Activated CD4-positive, alpha-beta T cell treated with anti-CD3 and anti-CD28 coated beads, Interleukin-10, Interleukin-2, amounts not matched to agents 100 ng/mL and 50 ng/mL, durations not matched to agents 16 hours and 8 hours (primary cell): ENCODE results near the gene MORF4L1.
"Not testable (repeated sequence)": the region's sequence is repeated elsewhere in the genome, so short reads cannot be mapped to it uniquely, and the experiment has no call there.

ENCODE experiments used
- DNase-seq: peaks from one replicate; pipeline ENCODE4 v3.0.0-alpha.2; 2020

MORF4L1 gene

DNA sequence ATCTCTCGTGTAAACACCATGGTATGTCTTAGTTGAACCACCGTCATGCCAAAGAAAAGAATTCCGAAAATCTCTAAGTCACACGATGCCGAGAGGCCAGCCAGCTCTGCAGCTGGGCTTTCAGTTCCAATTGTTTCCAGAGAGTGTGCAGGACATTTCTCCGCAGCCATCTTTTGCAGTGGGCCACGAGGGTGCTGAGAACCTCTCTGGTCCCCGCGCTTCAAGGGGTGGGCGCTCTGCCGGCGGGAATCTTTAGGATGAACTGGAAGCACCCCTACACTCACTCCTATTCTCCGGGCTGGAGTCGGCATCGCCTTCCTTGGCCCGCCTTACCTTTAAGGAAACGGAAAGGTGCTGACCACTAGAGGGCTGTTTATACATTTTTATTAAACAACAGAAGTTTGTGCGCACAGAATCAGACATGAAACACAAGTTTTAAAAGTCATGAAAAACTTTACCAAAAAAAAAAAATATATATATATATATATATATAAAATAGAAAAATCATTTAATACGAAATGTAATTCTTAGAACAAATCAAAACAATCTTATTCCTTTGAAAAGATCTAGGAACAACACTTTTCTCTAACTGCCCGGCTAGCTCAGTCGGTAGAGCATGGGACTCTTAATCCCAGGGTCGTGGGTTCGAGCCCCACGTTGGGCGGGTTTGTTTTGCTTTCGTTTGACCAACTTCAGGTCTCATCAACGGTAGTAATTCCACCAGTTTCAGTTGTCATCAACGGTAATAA, 12.5 kb upstream of the MORF4L1 start:
- peak; percentile 87 for DNase-seq

DNA sequence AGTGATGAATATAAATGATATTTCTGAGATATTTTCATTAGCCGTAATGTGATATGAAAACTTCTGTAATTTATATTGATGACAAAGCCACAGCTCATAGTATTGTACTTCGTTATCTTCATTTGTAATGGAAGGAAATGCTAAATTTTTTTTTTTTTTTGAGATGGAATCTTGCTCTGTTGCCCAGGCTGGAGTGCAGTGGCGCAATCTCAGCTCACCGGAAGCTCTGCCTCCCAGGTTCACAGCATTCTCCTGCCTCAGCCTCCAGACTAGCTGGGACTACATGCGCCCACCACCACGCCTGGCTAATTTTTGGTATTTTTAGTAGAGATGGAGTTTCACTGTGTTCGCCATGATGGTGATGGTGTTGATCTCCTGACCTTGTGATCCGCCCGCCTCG, 7.1 kb upstream of the MORF4L1 start:
- DNase-seq, result not testable (repeated sequence)

DNA sequence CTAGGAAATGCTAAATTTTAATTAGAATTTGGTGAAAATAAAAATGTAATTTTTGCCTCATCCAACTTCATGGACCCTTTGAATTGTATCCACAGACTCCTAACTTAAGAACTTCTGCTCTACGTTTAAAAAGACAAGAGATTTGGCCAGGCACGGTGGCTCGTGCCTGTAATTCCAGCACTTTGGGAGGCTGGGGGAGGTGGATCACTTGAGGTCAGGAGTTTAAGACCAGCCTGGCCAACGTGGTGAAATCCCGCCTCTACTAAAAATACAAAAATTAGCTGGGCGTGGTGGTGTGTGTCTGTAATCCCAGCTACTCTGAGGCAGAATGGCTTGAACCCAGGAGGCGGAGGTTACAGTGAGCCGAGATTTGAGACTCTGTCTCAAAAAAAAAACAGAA, 6.7 kb upstream of the MORF4L1 start:
- DNase-seq, result not testable (repeated sequence)

DNA sequence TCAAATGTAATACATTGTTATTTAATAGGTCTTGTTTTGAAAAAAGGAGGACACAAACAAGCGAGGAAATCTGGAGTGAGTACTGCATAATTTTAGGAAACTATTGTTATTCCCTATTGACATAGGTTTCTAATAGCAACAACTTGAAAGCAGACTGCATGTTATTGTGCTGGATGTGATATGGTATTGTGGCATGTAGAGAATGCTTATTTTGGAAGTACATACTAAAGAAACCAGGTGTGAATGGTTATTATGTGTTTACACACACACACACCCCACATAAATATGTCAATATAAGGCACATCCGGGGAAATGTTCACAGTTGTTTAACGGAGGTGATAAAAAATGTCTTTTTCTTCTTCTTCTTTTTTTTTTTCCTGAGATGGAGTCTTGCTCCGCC, 5.9 kb upstream of the MORF4L1 start:
- no peak for DNase-seq

DNA sequence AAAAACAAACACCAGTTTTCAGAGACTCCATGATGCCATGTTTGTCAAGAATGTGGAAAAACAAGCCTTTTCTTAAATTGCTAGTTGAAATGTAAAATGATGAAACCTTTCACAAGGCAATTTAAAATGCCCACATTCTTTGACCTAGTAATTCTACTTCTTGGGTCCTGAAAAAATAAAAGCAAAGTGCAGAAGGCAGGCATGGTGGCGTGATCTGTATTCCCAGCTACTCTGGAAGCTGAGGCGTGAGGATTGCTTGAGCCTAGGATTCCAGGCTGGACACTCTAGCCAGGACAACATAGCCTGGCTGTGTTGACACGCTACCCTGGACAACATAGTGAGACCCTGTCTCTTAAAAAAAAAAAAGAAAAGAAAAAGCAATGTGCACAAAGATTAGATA, 4.3 kb upstream of the MORF4L1 start:
- no peak for DNase-seq

DNA sequence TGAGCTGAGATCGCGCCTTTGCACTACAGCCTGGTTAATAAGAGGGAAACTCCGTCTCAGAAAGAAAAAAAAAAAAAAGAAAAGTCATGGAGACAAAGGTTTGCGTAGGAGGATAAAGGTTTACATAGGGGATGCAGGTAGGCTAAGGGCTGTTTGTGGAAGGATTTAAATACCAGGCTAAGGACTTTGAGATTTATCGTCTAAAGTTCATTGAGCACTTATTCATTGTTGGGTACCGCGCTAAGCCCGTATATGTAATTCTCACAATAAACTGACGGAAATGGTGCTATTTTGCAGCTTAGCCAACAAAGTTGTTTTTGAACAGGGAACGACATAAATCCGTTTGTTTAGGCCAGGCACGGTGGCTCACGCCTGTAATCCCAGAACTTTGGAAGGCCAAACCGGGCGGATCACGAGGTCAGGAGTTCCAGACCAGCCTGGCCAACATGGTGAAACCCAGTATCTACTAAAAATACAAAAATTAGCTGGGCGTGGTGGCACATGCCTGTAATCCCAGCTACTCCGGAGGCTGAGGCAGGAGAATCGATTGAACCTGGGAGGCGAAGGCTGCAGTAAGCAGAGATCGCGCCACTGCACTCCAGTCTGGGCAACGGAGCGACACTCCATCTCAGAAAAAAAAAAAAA, 1.1 kb upstream of the MORF4L1 start:
- DNase-seq, result not testable (repeated sequence)

DNA sequence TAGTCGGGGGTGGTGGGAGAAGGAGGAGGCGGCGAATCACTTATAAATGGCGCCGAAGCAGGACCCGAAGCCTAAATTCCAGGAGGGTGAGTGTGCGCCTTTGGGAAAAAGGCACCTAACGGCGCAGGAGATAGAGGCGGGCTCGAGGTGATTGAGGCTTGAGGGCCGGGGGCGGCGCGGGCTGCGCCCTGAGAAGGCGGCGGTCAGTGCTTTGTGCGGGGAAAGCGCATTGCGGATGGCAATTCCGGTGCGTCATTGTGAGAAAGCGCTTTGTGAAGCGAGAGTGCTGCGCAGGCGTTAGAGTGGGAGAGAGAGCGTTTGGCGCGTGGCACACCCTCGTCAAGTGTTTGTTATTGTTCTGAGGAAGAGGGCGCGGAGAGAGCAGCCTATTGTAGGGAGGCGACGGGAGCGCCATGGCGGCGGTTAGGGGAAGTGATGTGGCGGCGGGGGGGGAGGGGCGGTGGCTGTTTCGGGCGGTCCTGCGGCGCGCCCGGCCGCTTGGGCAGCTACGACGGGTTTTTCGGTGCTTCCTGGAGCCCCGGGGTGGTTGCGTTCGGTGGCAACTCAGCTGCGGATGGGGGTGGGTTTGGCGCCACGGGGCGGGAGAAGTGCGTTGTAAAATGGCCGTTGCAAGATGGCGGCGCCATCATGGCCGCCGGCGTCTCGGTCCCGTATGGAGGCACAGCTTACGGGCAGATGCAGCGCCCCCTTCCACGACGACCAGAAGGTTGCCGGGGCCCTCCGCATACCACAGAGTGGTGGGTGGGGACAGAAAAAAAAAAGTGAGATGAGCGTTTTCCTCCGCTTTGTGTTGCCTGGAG, 492 bp downstream of the MORF4L1 start:
- peak; percentile 95 for DNase-seq

DNA sequence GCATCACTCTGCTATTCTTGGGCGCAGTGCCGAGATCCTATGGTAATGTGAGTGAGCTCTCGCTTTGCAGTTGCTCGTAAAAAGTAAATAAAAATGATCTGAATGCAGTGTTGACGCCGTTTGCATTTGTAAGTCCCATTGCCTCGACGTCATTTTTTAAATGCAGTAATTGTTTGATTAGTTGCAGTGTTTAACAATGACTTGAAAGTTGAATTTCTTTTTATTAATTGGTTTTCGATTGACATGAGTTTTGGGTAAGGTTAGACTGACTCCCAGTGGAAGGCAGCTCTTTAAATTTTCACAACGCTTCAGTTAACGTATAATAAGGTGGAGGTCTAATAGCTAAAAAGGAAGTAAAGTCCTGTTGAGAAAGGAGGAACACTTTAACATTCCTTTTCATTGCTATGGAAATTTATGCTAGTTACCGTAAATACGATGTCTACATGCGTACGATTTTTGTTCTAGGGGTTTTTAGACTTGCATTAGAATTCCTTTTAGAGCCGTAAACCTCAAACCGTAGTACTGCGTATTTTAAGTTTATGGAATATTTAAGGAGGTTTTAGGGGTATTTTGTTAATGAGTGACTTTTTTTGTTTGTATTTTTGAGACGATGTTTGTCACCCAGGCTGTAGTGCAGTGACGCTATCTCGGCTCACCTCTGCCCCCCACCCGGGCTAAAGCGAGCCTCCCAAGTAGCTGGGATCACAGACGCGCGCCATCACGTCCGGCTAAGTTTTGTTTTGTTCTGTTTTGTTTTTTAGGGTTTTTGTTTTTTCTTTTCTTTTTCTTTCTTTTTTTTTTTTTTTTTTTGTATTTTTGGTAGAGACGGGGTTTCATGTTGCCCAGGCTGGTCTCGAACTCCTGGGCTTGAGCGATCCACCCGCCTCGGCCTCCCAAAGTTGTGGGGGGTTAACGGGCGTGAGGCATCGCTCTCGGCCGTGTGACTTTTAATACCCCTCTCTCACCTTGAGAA, 1.4 kb downstream of the MORF4L1 start:
- DNase-seq, result peak; percentile 45

DNA sequence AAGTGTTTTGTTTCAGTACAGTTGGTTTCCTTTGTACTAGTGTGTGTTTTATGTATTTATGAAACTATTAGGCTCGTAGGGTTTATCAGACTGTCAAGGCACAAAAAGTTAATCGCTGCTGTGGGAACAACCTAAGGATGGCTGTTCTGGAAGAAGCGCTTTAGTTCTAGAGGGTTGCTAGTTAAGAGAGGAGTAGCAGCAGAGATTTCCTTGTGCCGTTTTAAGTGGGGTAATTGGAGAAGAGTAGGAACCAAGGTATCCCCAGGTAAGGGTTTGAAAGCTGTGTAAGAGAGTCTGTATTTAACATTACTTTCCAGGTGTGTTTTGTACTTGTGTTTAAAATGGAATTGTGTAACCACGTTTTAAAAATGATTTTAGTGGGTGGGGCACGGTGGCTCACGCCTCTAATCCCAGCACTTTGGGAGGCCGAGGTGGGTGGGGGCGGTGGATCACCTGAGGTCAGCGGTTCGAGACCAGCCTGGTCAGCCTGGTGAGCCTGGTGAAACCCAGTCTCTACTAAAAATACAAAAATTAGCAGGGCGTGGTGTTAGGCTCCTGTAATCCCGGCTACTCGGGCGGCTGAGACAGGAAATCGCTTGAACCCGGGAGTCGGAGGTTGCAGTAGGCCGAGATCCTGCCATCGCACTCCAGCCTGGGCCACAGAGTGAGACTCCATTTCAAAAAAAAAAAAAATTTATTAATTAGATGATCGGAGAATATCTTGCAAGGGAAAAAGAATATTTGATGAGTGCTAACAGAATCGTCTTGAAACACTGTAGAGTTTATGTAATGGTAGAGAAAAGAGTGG, 2.6 kb downstream of the MORF4L1 start:
- DNase-seq, result no peak

DNA sequence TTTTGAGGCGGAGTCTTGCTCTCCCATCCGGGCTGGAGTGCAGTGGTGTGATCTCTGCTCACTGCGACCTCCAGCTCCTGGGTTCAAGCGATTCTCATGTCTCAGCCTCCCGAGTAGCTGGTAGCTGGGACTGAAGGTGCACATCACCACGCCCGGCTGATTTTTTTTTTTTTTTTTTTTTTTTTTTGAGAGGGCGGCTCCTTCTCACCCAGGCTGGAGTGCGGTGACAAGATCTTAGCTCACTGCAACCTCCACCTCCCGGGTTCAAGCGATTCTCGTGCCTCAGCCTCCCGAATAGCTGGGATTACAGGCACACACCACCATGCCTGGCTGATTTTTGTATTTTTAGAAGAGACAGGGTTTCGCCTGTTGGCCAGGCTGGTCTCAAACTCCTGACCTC, 4.3 kb downstream of the MORF4L1 start:
- not testable (repeated sequence) for DNase-seq

DNA sequence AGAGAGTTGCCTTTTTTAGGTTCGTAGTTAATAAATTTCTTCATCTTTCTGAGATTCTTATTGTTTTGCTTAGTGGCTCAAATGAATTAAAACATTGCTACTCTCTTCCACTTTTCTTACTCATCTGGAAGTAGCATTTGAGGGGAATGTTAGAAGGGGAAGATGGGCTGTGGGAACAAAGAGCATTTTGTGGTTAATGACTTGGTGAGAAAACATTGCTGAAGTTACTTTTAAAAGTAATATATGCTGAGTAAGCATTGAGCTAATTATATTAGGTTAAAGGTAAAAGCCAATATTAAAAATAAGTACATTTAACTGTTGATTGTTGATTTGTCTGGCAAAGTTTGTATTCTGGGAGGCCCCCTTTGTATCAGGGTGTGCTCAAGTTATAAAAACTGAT, 5.7 kb downstream of the MORF4L1 start:
- no peak for DNase-seq

DNA sequence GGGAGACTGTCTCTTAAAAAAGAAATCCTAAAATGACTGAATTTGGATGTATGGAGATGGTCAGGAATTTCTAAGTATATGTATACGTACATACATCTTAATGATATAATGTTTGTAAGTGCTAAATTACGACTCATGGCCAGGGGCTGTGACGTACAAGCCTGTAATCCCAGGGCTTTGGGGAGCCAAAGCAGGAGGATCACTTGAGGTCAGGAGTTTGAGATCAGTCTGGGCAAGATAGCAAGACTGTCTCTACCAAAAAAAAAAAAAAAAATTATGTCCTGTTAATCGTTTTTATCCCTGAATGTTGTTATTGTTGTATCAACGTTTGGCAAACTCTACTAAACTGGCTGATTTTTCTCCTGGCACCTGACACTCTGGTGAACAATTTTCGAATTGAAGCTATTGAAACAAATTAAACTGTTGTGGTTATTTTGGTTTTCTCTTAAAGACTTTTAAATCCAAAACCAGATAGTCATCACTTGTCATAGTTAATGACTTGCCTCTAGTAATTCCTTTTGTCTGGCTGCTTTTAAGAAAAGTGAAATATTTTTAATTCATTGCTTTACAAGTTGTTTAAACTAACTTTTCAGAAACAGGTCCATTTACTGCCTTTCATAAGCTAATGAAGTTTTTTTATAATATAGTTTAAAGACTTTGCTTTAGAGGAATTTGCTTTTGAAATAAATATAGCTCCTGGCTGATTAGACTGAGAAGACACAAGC, 7.0 kb downstream of the MORF4L1 start:
- no peak for DNase-seq

DNA sequence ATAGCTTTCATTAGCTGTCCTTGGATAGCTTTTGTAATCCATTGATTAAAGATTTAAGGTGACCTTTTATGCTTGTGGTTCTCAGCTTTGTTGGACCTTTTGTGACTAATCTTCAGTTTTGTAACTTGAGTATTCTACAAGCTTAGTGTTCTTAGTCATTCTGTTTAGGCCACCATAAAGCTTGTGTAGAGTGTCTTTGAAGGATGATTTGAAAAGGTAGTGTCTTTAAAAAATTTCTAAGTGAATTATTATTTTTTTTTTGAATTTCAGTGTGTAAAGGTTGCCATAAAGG, 7.5 kb downstream of the MORF4L1 start:
- no peak for DNase-seq

DNA sequence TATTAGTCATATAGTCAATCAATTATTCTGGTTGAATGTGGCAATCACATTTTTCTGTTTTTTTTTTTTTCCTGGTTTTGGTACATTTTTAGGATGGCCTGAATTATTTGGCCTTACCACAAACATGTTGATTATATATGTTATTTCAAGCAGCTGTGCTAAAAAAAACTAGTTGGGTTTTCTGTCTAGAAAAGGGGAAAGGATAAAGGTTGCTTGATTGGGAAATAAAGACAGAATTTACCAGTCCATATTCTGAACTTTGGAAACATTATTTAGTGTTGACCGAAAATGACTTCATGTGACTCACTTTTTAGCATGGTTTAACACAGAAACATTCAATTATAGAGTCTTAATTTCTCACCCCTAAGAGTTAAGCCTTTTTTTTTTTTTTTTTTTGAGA, 8.1 kb downstream of the MORF4L1 start:
- DNase-seq, result no peak

DNA sequence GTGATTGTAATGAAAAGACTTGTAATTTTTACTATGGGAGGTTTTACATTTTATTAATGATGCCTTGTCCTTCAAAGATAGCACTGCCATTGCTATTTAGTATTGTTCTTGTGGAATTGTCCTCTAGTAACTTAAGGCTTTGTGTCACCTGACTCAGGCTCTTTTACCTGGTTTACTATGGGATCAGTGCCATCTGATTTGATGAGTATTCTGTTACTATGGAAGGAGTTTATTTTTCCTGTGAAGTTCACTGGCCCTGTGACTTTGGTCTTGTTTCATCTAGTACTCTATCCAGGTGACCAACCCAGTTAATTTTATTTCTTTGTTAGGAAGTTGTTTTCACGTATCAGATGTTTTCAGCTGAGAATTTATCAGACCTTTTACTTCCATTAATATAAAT, 9.0 kb downstream of the MORF4L1 start:
- DNase-seq, result no peak

DNA sequence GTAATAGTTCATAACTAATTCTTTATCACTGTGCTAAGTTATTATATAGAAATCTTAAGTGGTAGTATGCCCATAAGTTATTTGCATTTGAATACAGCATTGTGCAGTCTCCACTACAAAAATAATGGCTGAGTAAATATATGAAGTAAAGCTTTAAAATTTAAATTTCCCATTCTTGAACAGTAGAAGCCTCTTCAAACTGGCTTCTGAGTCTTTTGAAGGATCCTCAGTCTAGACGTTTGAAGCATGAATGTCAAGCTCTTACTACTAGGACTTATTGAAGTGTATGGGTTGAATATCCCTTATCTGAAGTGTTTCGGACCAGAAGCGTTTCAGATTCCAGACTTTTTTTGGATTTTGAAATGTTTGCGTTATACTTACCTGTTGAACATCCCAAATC, 16.3 kb downstream of the MORF4L1 start:
- no peak for DNase-seq

DNA sequence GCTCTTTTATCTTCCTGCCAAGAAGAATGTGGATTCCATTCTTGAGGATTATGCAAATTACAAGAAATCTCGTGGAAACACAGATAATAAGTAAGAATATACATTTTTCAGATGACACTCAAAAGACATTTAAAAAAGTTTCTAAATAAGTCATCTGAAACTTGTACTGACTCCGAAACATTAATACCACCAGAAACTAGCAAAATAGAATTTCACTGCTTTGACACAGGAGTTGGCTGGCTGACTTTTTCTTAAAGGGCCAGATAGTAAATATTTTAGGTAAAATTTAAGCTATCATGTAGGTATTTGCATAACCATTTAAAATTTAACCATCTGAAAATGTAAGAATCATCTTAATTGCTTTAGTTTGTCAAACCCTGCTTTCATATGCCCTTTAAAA, 20.8 kb downstream of the MORF4L1 start:
- peak; percentile 17 for DNase-seq

DNA sequence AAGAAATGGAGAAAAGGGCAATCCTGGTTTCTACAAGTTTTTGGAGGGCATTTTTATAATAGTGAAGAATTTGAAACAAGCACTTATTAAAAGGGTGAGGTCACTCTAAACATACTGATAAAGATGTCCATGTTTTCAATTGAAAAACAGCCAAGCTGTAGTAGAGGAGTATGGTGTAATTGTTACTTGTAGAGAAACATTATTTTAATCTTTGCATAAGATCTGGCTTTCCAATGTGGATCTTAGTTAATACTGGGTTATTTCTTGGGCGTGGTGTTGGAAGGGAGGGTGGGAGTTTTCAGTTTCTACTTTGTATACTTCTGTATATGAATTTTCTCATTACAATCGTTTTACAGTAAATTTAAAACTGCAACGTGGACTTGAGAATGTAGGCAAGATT, 22.8 kb downstream of the MORF4L1 start:
- DNase-seq, result no peak

DNA sequence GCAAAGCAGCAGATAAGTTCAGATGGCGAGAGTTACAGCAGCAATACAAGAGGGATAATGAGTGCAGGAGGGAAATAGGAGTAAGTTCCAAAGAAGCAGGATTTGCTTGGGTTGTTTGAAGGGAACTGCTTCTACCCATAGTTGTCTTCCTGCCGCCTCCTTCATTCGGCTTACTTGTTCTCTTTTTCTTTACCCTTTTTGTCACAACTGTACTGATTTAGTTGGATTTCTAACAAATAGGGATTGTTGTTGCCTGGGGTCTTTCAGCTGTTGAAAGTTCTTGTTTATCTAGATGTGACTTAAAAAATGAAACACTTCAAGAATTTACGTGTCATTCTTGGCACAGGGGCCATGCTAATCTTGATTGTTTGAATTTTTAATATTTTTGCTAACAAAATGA, 25.9 kb downstream of the MORF4L1 start:
- DNase-seq, result no peak

DNA sequence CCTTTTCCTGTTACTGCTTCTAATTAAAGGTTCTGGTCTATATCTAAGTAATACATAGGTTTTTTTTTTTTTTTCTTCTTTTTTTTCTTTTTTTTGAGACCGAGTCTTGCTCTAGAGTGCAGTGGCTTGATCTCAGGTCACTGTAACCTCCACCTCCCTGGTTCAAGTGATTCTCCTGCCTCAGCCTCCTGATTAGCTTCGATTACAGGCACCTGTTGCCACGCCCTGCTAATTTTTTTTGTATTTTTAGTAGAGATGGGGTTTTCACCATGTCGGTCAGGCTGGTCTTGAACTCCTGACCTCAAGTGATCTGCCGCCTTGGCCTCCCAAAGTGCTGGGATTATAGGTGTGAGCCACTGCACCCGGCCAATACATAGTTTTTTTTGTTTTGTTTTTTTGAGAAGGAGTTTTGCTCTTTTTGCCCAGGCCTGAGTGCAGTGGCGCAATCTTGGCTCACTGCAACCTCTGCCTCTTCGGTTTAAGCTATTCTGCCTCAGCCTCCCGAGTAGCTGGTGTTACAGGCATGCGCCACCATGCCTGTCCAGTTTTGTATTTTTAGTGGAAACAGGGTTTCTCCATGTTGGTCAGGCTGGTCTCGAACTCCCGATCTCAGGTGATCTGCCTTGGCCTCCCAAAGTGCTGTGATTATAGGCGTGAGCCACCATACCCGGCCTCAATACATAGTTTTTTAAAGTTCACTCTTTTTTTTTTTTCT, 28.3 kb downstream of the MORF4L1 start:
- not testable (repeated sequence) for DNase-seq
